ENCODE results near the gene KNDC1. TPM values are rescaled to one million over a fixed set of nuclear protein-coding genes. Genes with fewer than 3 reads are reported as not detected.

KNDC1 gene
- polyA plus RNA-seq, 4 donors: 0.37 to 18.6 TPM; not detected in 2

GRCh38 chr10:133225707-133226191 is 65.7 kb downstream of the KNDC1 start:
- Histone ChIP-seq H3K27me3 (ENCODE audit: control insufficient read depth in 3 of 3, insufficient read depth in 3 of 3, low read length in 3 of 3) (peaks cover 11 to 27% (median 12%) of the 10 kb centered on the region in 3 donors), H3K9me3 (ENCODE audit: control insufficient read depth in 2 of 2, insufficient read depth in 1 of 2, low read depth in 1 of 2, low read length in 1 of 2) (no peaks in the 10 kb centered on the region), H3K27ac (ENCODE audit: low read depth in 1 of 3, low read length in 2 of 3) (no peak overlapping the region), H3K4me1 (ENCODE audit: control insufficient read depth in 3 of 3, insufficient read depth in 2 of 3, low read depth in 1 of 3, low read length in 2 of 3) (no peaks in the 10 kb centered on the region), H3K36me3 (ENCODE audit: control insufficient read depth in 3 of 3, insufficient read depth in 2 of 3, low read depth in 1 of 3, low read length in 3 of 3) (peaks cover 0 to 9% (median 0%) of the 10 kb centered on the region in 3 donors), H3K4me3 (ENCODE audit: low read depth in 1 of 3, low read length in 3 of 3) (no peak overlapping the region)
- WGBS, 3 donors: 72 to 92% (median 81%) methylated on average over 23 of the region's 23 CpGs
- FAIRE-seq (no peak), DNase-seq (no peak)

GRCh38 chr10:133226251-133226808 is 66.3 kb downstream of the KNDC1 start:
- 56 to 59% (median 57%) methylated on average over 30 of the region's 30 CpGs for WGBS, 3 donors
- no peak for DNase-seq
- Histone ChIP-seq H3K36me3 (ENCODE audit: control insufficient read depth in 3 of 3, insufficient read depth in 2 of 3, low read depth in 1 of 3, low read length in 3 of 3) (peaks cover 0 to 8% (median 0%) of the 10 kb centered on the region in 3 donors), H3K9me3 (ENCODE audit: control insufficient read depth in 2 of 2, insufficient read depth in 1 of 2, low read depth in 1 of 2, low read length in 1 of 2) (no peaks in the 10 kb centered on the region), H3K4me1 (ENCODE audit: control insufficient read depth in 3 of 3, insufficient read depth in 2 of 3, low read depth in 1 of 3, low read length in 2 of 3) (peaks cover 0 to 2% (median 0%) of the 10 kb centered on the region in 3 donors), H3K27ac (ENCODE audit: low read depth in 1 of 3, low read length in 2 of 3) (no peak overlapping the region), H3K27me3 (ENCODE audit: control insufficient read depth in 3 of 3, insufficient read depth in 3 of 3, low read length in 3 of 3) (peaks cover 12 to 30% (median 14%) of the 10 kb centered on the region in 3 donors), H3K4me3 (ENCODE audit: low read depth in 1 of 3, low read length in 3 of 3) (no peak overlapping the region)
- FAIRE-seq: no peak

- Histone ChIP-seq H3K4me3 (ENCODE audit: low read depth in 1 of 3, low read length in 3 of 3) (no peak overlapping the region), H3K27ac (ENCODE audit: low read depth in 1 of 3, low read length in 2 of 3) (no peak overlapping the region), H3K36me3 (ENCODE audit: control insufficient read depth in 3 of 3, insufficient read depth in 2 of 3, low read depth in 1 of 3, low read length in 3 of 3) (peaks cover 0 to 7% (median 0%) of the 10 kb centered on the region in 3 donors), H3K4me1 (ENCODE audit: control insufficient read depth in 3 of 3, insufficient read depth in 2 of 3, low read depth in 1 of 3, low read length in 2 of 3) (peaks cover 0 to 5% (median 0%) of the 10 kb centered on the region in 3 donors), H3K9me3 (ENCODE audit: control insufficient read depth in 2 of 2, insufficient read depth in 1 of 2, low read depth in 1 of 2, low read length in 1 of 2) (no peaks in the 10 kb centered on the region), H3K27me3 (ENCODE audit: control insufficient read depth in 3 of 3, insufficient read depth in 3 of 3, low read length in 3 of 3) (peaks cover 12 to 39% (median 23%) of the 10 kb centered on the region in 3 donors)
- FAIRE-seq: no peak
- 87 to 89% (median 87%) methylated on average over 20 to 21 of the region's 21 CpGs for WGBS, 3 donors
- no peak for DNase-seq
These were observed 67.2 kb downstream of the KNDC1 start for GRCh38 chr10:133227256-133227655.

DNA sequence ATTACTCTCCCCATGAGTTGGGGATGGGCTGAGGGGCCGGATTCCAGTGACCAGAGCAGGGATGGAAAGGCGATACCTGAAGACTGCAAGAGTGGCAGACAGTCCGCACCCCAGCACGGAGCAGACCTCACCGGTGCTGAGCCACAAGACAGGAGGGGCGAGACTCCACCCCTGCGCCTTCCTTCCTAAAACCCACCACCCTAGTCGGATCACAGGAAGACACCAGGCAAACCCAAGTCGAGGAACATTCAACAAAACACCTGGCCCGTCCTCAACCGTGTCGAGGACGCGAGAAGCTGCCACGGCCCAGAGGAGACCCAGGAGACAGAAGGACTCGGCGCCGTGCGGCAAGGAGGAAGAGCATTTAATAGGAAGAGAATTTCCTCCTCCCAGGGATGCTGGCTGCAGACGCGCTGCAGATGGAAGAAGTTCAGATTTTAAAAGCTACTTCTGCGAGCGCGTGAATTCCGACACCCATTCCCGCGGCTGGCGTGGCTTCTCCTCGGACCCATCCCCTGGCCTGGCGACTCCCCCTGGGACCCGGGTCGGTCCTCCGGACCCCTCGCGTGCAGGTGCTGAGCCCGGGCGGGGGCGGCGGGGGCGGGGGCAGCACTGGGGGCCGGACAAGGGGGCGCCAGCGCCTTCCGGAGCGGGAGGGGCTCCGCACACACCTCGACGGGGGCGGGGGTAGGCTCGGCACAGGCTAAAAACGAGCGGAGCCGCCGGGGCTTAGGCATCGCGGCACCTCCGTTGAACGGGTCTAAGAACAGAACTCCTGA is 69.4 kb downstream of the KNDC1 start:
- 6 to 14% (median 12%) methylated on average over 51 to 58 of the region's 58 CpGs for WGBS, 3 donors
- Histone ChIP-seq H3K9me3 (ENCODE audit: control insufficient read depth in 2 of 2, insufficient read depth in 1 of 2, low read depth in 1 of 2, low read length in 1 of 2) (no peaks in the 10 kb centered on the region), H3K4me3 (ENCODE audit: low read depth in 1 of 3, low read length in 3 of 3) (no peak overlapping the region), H3K4me1 (ENCODE audit: control insufficient read depth in 3 of 3, insufficient read depth in 2 of 3, low read depth in 1 of 3, low read length in 2 of 3) (peaks cover 0 to 5% (median 0%) of the 10 kb centered on the region in 3 donors), H3K27me3 (ENCODE audit: control insufficient read depth in 3 of 3, insufficient read depth in 3 of 3, low read length in 3 of 3) (peaks cover 12 to 56% (median 30%) of the 10 kb centered on the region in 3 donors), H3K36me3 (ENCODE audit: control insufficient read depth in 3 of 3, insufficient read depth in 2 of 3, low read depth in 1 of 3, low read length in 3 of 3) (peaks cover 0 to 6% (median 0%) of the 10 kb centered on the region in 3 donors), H3K27ac (ENCODE audit: low read depth in 1 of 3, low read length in 2 of 3) (no peak overlapping the region)
- no peak for DNase-seq
- no peak for FAIRE-seq

GRCh38 chr10:133230044-133230361 is 70.0 kb downstream of the KNDC1 start, which contains the start of gene UTF1:
Gene UTF1, plus strand, starts transcription at chr10:133230217. Its CDS starts 72 bp downstream, at chr10:133230289.
- H3K4me3 ChIP-seq (ENCODE audit: low read depth in 1 of 3, low read length in 3 of 3): peak within 1 kb of the TSS in 1 of 3 donors; percentile 16
- 2 to 4% (median 2%) methylated on average over 11 to 49 of the region's 49 CpGs for WGBS, 3 donors
- peaks cover 12 to 58% (median 26%) of the 10 kb centered on the region in 3 donors for H3K27me3 ChIP-seq (ENCODE audit: control insufficient read depth in 3 of 3, insufficient read depth in 3 of 3, low read length in 3 of 3)
- peaks cover 0 to 5% (median 0%) of the 10 kb centered on the region in 3 donors for H3K4me1 ChIP-seq (ENCODE audit: control insufficient read depth in 3 of 3, insufficient read depth in 2 of 3, low read depth in 1 of 3, low read length in 2 of 3)
- H3K27ac ChIP-seq (ENCODE audit: low read depth in 1 of 3, low read length in 2 of 3): no peak within 1 kb of the TSS
- no peak for DNase-seq
- peaks cover 0 to 2% (median 0%) of the 10 kb centered on the region in 3 donors for H3K36me3 ChIP-seq (ENCODE audit: control insufficient read depth in 3 of 3, insufficient read depth in 2 of 3, low read depth in 1 of 3, low read length in 3 of 3)
- FAIRE-seq: no peak
- no peaks in the 10 kb centered on the region for H3K9me3 ChIP-seq (ENCODE audit: control insufficient read depth in 2 of 2, insufficient read depth in 1 of 2, low read depth in 1 of 2, low read length in 1 of 2)

GRCh38 chr10:133230387-133231195 is 70.6 kb downstream of the KNDC1 start:
- H3K36me3 ChIP-seq (ENCODE audit: control insufficient read depth in 3 of 3, insufficient read depth in 2 of 3, low read depth in 1 of 3, low read length in 3 of 3): no peaks in the 10 kb centered on the region
- FAIRE-seq (no peak), DNase-seq (peak; percentile 4 to 75)
- H3K27me3 ChIP-seq (ENCODE audit: control insufficient read depth in 3 of 3, insufficient read depth in 3 of 3, low read length in 3 of 3): peaks cover 14 to 64% (median 31%) of the 10 kb centered on the region in 3 donors
- H3K27ac ChIP-seq (ENCODE audit: low read depth in 1 of 3, low read length in 2 of 3): no peak overlapping the region
- H3K4me3 ChIP-seq (ENCODE audit: low read depth in 1 of 3, low read length in 3 of 3): peak overlapping the region in 1 of 3 donors; percentile 16
- WGBS, 3 donors: 0 to 5% (median 3%) methylated on average over 23 to 122 of the region's 122 CpGs
- H3K9me3 ChIP-seq (ENCODE audit: control insufficient read depth in 2 of 2, insufficient read depth in 1 of 2, low read depth in 1 of 2, low read length in 1 of 2): no peaks in the 10 kb centered on the region
- H3K4me1 ChIP-seq (ENCODE audit: control insufficient read depth in 3 of 3, insufficient read depth in 2 of 3, low read depth in 1 of 3, low read length in 2 of 3): peaks cover 0 to 5% (median 0%) of the 10 kb centered on the region in 3 donors

DNA sequence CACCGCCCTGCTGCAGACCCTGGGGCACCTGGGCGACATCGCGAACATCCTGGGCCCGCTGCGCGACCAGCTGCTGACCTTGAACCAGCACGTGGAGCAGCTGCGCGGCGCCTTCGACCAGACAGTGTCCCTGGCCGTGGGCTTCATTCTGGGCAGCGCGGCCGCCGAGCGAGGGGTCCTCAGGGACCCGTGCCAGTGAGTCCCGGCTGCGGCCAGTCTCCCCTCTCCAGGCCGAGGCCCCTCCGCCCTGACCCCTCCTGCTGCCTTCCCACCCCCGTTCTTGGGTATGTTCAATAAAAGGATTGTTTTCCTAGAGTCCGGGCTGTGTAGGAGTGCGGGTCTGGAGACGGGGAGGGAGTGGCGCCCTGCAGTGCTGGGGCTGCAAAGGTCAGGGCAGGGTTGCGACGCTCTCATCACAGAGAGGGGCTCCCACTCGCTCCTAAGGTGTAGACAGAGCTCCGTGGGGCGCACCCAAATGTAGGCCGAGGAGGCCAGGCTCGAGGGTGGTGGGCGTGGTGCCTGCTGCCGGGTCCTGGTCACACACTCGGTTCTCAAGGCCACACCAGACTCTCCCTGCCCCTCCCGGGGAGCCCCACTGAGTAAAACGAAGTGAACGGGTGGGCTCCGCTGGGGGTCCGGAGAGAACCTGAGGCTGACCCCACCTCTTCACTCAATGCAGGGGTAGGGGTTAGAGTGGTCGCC is 71.4 kb downstream of the KNDC1 start:
- Histone ChIP-seq H3K27me3 (ENCODE audit: control insufficient read depth in 3 of 3, insufficient read depth in 3 of 3, low read length in 3 of 3) (peaks cover 17 to 69% (median 33%) of the 10 kb centered on the region in 3 donors), H3K9me3 (ENCODE audit: control insufficient read depth in 2 of 2, insufficient read depth in 1 of 2, low read depth in 1 of 2, low read length in 1 of 2) (no peaks in the 10 kb centered on the region), H3K36me3 (ENCODE audit: control insufficient read depth in 3 of 3, insufficient read depth in 2 of 3, low read depth in 1 of 3, low read length in 3 of 3) (no peaks in the 10 kb centered on the region), H3K27ac (ENCODE audit: low read depth in 1 of 3, low read length in 2 of 3) (no peak overlapping the region), H3K4me1 (ENCODE audit: control insufficient read depth in 3 of 3, insufficient read depth in 2 of 3, low read depth in 1 of 3, low read length in 2 of 3) (peaks cover 0 to 11% (median 0%) of the 10 kb centered on the region in 3 donors), H3K4me3 (ENCODE audit: low read depth in 1 of 3, low read length in 3 of 3) (no peak overlapping the region)
- WGBS, 3 donors: 17 to 30% (median 21%) methylated on average over 34 to 44 of the region's 44 CpGs
- FAIRE-seq: no peak
- no peak for DNase-seq

All from small intestine (tissue), 7 donors.